Thoracic aorta (tissue), 2 donors: Measurements from ENCODE around the gene DHRS3. TPM values are rescaled to one million over a fixed set of nuclear protein-coding genes. Genes with fewer than 3 reads are reported as not detected.
A peak's percentile ranks its signal among the peaks of the same experiment; 100 is the strongest.

Experiments used
- ATAC-seq: fragments of 150-250 bp; one replicate; pipeline ENCODE4 v1.8.0; 2017; ENCODE audit warnings: low read depth; ENCODE audit not compliant: insufficient number of reproducible peaks, low FRiP score
- DNase-seq: peaks from one replicate; pipeline ENCODE4 v3.0.0-alpha.2; 2020; ENCODE audit warnings: low spot score
- H3K27ac ChIP-seq, 2 donors: fragments of 200-600 bp; sonication (generic); 1 replicate in 1 of 2; 2 replicates in 1 of 2; pipeline ENCODE4 v1.5.1; 2016; ENCODE audit warnings: mild to moderate bottlenecking in 2 of 2, moderate library complexity in 2 of 2
- H3K27me3 ChIP-seq: fragments of 200-600 bp; sonication (generic); replicated peaks from 2 replicates; pipeline ENCODE4 v1.6.0; 2016; ENCODE audit warnings: mild to moderate bottlenecking; ENCODE audit not compliant: insufficient read depth
- H3K36me3 ChIP-seq: fragments of 200-600 bp; sonication (generic); one replicate; pipeline ENCODE4 v1.5.1; 2016
- H3K4me1 ChIP-seq, 2 donors: fragments of 200-600 bp; sonication (generic); 1 replicate in 1 of 2; 2 replicates in 1 of 2; pipeline versions ENCODE4 v1.5.1 to v1.6.0; 2016; ENCODE audit warnings: low read depth in 2 of 2, mild to moderate bottlenecking in 1 of 2; ENCODE audit not compliant: control insufficient read depth in 1 of 2
- H3K4me3 ChIP-seq: fragments of 200-600 bp; sonication (generic); 2 replicates; pipeline ENCODE4 v1.5.1; 2016; ENCODE audit warnings: mild to moderate bottlenecking
- H3K9me3 ChIP-seq: fragments of 200-600 bp; sonication (generic); 2 replicates; pipeline ENCODE4 v1.5.1; 2016
- CTCF ChIP-seq: fragments of 200-600 bp; sonication (generic); IDR thresholded peaks from one replicate; pipeline ENCODE4 v1.5.1; 2019; ENCODE audit warnings: antibody characterized with exemption
- total RNA-seq, 2 donors: library from RNA; depleted of rRNA; stranded (reverse); fragments of >200 nt; gene quantifications; one replicate each; pipeline versions ENCODE4 v1.1.0 to v1.2.3, GENCODE V29; 2016

The DHRS3 gene
- total RNA-seq, 2 donors from 2014 or later, result 65.9 to 150 TPM

DNA sequence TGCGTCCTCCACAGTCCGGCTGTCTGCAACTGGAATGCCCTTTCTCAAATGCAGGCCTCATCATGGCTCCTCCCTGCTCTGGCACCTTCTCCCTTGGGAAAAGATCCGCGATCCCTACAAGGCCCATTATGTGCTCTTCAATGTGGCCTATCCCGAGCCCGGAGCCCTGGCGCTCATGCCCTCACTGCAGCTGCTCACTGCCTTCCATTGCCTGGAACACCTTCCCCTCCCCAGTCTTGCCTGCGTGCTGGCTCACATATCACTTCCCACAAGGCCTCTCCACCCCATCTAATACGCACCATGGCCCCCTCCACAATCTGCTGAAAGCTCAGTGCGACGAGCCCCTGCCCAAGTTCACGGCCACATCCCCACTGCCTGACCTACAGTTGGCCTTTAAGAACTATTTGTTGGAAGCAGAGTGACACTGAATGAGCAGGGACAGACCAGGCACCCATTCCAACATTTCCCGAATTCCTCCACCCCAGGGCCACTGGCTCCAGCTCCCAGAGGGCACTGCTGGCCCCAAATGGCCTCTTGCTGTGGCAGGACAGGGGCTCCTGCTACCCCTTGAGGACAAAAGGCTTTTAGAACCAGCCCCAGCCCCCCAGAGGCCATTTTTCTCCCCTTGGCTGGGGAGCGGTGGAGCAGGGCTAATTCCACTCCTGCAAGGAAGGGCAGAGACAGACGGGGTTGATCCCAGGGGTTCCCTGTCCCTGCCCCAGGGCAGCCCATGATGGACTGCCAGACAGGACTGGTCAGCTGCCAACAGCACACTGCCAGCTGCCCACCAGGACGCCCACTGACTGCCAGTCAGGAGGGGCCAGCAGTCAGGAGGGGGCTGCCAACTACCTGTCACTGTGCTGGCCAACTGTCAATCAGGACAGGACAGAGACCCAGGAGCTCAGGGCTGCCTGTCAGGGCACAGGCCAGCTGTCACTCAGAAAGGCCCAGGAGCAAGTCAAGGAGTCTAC lies 64.8 kb downstream of the DHRS3 start:
- ATAC-seq (no peak), DNase-seq (no peak)
- Histone ChIP-seq H3K27me3 (no peaks in the 10 kb centered on the region), H3K4me1 (peaks cover 35 to 82% of the 10 kb centered on the region in 2 donors), H3K27ac (peak overlapping the region; percentile 87), H3K9me3 (no peaks in the 10 kb centered on the region), H3K4me3 (no peak overlapping the region), H3K36me3 (no peaks in the 10 kb centered on the region)
- no peak for TF ChIP-seq CTCF

GRCh38 chr1:12552111-12552888 lies 65.7 kb downstream of the DHRS3 start:
- TF ChIP-seq CTCF, result no peak
- Histone ChIP-seq H3K27ac (peak overlapping the region; percentile 87), H3K27me3 (no peaks in the 10 kb centered on the region), H3K4me3 (no peak overlapping the region), H3K9me3 (no peaks in the 10 kb centered on the region), H3K36me3 (no peaks in the 10 kb centered on the region), H3K4me1 (peaks cover 32 to 82% of the 10 kb centered on the region in 2 donors)
- ATAC-seq (no peak), DNase-seq (no peak)

DNA sequence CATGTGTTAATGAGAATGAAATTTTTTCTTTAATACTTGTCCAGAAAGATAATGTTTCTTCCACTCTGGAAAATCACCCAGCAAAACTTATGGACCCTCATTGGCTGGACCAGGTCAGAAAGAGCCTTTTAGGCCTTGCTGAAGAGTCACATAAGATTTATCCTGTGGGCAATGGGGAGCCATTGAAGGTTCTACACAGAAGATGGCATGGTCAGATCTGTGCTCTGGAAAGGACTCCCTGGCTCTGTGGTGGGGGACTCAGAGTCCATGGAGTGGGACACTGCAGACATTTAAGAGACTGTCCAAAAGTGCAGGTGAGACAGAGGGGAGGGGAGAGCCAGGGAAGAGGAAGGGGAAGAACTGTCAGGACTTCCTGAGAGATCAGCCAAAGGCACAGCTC lies 66.4 kb downstream of the DHRS3 start:
- no peaks in the 10 kb centered on the region for H3K27me3 ChIP-seq
- no peaks in the 10 kb centered on the region for H3K36me3 ChIP-seq
- no peaks in the 10 kb centered on the region for H3K9me3 ChIP-seq
- H3K4me3 ChIP-seq, result no peak overlapping the region
- DNase-seq (no peak), ATAC-seq (no peak)
- TF ChIP-seq CTCF, result no peak
- peaks cover 29 to 82% of the 10 kb centered on the region in 2 donors for H3K4me1 ChIP-seq
- peak overlapping the region; percentile 55 to 87 for H3K27ac ChIP-seq

DNA sequence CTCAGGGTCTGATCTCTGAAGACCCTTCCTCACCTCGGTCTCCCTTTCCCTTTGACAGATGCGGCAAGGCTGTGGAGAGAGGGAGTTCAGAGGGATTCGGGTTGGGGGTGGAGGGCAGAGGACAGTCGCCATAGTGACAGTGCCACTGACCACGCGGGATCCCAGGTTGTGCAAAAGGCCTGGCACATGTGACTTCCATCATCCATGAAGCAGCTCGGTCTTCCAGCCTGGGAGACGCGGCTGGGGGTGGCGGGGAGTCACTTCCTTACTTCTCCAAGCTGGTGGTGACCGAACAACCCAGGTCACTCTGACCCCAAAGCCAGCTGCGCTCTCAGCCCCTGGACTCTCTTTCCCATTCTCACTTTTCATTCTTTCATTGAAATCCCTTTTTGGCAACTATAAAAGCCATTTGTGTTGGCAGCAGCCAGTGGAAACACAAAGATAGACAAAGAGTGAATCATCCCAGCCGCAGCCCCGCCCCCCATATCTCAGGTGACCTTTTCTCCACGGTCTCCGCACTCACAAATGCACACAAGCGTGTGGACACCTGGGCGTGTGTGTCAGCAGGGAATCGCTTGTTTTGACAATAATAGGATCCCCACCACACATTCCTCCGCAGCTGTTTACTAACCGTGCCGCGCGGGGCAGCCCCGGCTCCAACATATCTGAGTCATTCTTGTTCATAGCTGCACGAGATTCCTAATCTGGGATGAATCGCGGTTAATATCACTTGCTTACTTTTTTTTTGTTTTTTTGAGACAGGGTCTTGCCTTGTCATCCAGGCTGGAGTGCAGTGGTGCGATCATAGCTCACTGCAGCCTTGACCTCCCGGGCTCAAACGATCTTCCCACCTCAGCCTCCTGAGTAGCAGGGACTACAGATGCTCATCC lies 68.3 kb downstream of the DHRS3 start:
- H3K36me3 ChIP-seq, result no peaks in the 10 kb centered on the region
- peak overlapping the region; percentile 41 to 71 for H3K27ac ChIP-seq
- no peaks in the 10 kb centered on the region for H3K27me3 ChIP-seq
- DNase-seq (no peak), ATAC-seq (peak; percentile 26)
- peaks cover 24 to 70% of the 10 kb centered on the region in 2 donors for H3K4me1 ChIP-seq
- H3K9me3 ChIP-seq, result no peaks in the 10 kb centered on the region
- TF ChIP-seq CTCF, result no peak
- peak overlapping the region; percentile 29 for H3K4me3 ChIP-seq
